ENCODE measurements around the gene R3HDML.
"Not testable (repeated sequence)": the region's sequence is repeated elsewhere in the genome, so short reads cannot be mapped to it uniquely, and the experiment has no call there.

R3HDML gene

DNA sequence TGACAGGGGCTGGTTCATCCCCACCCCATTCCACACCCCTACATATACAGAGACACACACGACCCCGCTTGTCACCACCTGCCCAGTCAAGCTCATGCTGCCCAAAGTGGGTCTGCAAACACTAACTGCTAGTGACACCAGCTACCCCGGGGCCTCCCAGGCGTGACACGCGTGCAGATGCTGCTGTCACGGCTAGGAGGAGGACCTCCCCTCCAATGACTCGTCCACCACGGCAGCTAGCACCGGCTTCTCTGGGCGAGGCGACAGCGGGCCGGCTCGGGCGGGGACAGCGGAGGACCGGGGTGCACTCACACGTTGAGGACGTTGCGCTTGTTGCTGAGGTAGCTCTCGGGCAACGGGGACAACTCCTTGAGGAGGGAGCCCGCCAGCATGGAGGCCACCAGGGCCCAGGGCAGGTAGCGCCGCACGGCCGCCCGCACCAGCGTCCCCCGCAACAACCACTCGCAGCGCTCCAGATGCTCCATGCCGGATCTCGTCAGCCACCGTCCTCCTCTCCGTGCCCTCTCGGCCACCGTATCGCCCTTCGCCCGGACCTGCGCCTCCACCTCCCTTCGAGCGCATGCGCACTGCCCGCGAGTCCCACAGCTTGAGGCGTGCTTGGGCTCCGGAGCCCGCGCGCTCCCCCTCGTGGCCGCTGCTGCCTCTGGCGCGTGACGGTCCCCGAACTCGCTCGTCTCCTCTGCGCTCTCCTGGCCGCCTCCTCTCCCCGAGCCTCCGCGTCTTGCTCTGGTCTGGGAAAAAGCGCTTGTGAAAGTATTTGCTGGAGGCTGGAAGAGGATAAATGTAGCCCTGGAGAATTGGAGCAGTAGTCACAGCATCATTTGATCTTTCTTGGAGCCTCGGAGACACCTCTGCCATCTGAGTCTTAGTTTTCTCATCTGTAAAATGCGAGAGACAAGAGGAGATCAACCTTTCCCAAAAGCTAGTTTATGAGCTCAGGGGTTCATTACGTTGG lies 25.9 kb upstream of the R3HDML start, which contains the start of gene FITM2:
FITM2 (minus strand) TSS at position 539 of the 976 bp plus-strand sequence; CDS start at position 485, 54 bp downstream.
- DNase-seq (ENCODE audit: low spot score): peak; percentile 99
- TF ChIP-seq, protein P1, sequence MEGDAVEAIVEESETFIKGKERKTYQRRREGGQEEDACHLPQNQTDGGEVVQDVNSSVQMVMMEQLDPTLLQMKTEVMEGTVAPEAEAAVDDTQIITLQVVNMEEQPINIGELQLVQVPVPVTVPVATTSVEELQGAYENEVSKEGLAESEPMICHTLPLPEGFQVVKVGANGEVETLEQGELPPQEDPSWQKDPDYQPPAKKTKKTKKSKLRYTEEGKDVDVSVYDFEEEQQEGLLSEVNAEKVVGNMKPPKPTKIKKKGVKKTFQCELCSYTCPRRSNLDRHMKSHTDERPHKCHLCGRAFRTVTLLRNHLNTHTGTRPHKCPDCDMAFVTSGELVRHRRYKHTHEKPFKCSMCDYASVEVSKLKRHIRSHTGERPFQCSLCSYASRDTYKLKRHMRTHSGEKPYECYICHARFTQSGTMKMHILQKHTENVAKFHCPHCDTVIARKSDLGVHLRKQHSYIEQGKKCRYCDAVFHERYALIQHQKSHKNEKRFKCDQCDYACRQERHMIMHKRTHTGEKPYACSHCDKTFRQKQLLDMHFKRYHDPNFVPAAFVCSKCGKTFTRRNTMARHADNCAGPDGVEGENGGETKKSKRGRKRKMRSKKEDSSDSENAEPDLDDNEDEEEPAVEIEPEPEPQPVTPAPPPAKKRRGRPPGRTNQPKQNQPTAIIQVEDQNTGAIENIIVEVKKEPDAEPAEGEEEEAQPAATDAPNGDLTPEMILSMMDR (IDR thresholded peaks at IDR 0.05; ENCODE audit: extremely low read depth, missing control alignments): peak; percentile 90

DNA sequence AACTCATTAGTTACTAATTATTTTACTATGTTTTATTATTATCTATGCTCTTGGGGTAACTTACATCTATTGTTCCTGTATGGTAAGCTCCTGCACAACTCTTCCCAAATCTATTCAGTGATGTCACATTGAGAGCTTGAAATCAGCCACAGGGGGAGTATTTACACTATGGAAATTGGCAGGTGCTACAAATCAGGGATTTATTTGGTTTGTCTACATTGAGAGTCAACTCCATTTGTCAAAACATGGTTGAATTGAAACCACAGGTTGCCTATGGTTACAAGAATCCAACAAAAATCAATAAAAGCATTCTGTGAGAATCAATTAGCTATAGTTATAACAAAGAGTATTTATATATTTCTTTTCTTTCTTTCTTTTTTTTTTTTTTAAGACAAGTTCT lies 22.0 kb upstream of the R3HDML start:
- TF ChIP-seq, protein P1 (IDR thresholded peaks at IDR 0.05; ENCODE audit: extremely low read depth, missing control alignments): no peak
- DNase-seq (ENCODE audit: low spot score): no peak

DNA sequence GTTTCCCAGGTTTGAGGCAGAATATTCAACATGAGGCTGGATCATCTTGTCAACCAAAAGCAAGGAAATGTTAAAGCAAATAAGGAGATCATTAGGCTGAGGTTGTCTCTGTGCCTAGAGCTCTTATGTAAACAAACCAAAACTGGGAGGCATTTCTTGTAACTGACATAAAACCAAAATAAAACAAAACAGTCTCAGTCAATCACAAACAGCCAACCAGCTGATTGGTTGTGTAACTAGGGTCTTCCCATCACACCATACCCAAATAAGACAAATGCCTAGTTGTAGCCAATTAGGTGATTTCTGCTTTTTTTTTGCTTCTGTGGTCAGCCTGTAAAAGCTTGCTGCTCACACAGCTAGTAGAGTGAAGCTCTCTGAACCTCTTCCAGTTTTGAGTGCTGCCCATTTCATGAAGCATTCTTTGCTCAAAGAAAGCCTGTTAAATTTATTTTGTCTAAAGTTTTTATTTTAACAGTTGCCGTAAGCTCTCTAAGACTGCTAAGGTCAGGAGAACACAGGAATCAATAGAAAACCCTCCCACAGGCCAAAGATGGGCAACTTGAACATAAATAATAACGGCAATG lies 16.9 kb upstream of the R3HDML start:
- TF ChIP-seq, protein P1 (IDR thresholded peaks at IDR 0.05; ENCODE audit: extremely low read depth, missing control alignments): no peak
- DNase-seq (ENCODE audit: low spot score): no peak

DNA sequence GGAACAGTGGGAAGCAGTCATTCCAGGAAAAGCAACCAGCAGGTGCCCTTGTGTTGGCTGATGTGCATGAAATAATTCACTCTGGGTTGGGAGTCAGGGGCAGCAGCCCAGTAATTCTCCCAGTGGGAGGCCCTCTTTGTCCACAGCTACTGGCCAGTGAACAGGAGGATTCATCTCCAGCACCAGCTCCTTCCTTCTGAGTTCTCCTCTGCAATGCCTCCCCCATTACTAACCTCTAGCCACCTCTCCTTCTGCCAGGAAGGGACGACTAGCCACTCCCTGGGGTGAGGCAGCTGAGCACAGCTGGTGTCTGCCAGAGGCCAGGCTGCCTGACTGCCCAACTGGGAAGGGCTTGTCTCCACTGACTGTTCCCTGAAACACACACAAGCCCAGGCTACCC lies 12.5 kb upstream of the R3HDML start:
- TF ChIP-seq, protein P1 (IDR thresholded peaks at IDR 0.05; ENCODE audit: extremely low read depth, missing control alignments): no peak
- no peak for DNase-seq (ENCODE audit: low spot score)

DNA sequence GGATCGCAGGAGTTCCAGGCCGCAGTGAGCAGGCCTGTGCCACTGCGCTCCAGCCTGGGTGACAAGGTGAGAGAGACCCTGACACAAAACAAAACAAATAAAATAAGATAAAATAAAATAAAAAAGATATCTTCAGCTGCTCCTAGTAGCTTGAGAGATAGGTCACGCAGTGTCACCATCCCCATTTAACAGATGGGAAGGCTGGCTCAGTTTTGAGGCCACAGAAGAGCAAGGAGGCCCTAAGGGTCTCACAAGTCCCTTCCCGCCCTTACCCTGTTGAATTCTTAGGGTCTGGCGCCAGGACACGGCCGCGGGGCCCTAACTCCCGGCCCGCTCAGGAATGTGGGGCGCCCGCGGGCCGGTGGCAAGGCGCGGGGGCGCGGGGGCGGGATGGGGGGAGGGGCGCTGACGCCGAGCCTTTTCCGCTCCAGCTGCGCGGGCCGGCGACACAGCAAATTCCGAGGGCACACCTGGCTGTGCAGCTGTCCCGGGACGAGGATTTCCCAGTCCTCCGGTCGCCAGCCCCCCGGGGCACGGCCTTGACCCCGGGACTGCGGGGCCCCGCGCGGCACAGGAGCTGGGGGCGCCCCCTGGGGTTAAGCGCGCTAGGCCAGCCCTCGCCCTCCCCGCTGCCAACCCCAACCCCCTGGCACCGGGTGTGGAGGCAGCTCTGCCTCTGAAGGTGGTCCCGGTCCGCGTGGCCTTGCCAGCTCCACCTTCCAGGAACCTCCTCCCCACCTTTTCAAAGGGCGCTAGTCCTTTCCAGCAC lies 10.3 kb upstream of the R3HDML start:
- TF ChIP-seq, protein P1 (IDR thresholded peaks at IDR 0.05; ENCODE audit: extremely low read depth, missing control alignments): no peak
- DNase-seq (ENCODE audit: low spot score): no peak

DNA sequence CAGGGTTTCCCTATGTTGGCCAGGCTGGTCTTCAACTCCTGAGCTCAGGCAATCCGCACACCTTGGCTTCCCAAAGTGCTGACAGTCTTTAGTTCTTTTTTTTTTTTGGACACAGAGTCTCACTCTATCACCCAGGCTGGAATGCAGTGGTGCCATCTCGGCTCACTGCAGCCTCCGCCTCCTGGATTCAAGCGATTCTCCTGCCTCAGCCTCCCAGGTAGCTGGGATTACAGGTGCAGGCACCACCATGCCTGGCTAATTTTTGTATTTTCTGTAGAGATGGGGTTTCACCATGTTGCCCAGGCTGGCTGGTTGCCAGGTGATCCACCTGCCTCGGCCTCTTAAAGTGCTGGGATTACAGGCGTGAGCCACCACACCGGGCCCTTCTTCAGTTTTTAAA lies 9.1 kb upstream of the R3HDML start:
- not testable (repeated sequence) for DNase-seq (ENCODE audit: low spot score)

DNA sequence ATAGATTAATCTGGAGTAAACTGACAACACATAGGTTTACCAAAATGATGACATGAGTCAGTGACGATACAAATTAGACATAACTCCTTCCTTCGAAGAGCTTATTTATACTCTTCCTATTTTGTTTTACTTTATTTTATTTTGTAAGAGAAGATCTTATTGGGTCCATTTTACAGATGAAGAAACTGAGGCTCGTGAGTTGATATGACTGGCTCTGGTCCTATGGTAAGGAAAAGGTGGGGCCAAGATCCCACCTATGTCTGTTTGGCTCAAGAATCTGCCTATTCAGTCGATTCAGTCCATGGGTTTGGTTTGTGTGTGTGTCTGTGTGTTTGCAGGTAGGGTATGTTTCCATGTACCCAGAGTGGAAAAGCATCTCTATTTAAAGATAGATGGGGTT lies 8.4 kb upstream of the R3HDML start:
- TF ChIP-seq, protein P1 (IDR thresholded peaks at IDR 0.05; ENCODE audit: extremely low read depth, missing control alignments): no peak
- DNase-seq (ENCODE audit: low spot score): no peak
